Neural progenitor cell (in vitro differentiated cells): ENCODE measurements around the gene AFF3.

ENCODE experiments used
- EZH2 ChIP-seq: fragments of 200-600 bp; sonication (generic); IDR thresholded peaks from 2 replicates; pipeline ENCODE4 v1.6.1; 2017; ENCODE audit warnings: antibody characterized with exemption, mild to moderate bottlenecking, moderate library complexity
- EZH2phosphoT487 ChIP-seq: fragments of 200-600 bp; sonication (generic); IDR thresholded peaks from 2 replicates; pipeline ENCODE4 v1.6.1; 2017; ENCODE audit warnings: antibody characterized with exemption
- TF ChIP-seq, protein P1 (sequence below): fragments of 200-600 bp; sonication (generic); IDR thresholded peaks from 2 replicates; pipeline ENCODE4 v1.5.1; 2017; ENCODE audit warnings: antibody characterized with exemption, mild to moderate bottlenecking

DNA sequence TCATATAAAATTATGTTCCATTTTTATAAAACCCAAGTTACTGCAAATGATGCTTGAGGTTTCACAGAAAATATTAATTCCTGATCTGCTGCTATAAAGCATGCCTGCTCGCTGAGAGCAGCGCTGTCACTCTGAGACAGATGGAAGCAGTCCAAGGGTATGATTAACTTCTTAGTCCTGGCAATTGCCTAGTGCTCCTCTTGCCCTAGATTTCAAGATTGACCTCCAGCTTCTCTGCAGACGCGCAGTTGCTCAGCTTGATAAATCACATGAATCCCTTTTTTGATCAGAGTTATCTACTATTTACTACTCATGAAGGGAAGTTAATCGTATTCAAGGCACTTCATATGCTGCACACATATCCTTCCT is 498.0 kb downstream of the AFF3 start:
- TF ChIP-seq, protein P1, sequence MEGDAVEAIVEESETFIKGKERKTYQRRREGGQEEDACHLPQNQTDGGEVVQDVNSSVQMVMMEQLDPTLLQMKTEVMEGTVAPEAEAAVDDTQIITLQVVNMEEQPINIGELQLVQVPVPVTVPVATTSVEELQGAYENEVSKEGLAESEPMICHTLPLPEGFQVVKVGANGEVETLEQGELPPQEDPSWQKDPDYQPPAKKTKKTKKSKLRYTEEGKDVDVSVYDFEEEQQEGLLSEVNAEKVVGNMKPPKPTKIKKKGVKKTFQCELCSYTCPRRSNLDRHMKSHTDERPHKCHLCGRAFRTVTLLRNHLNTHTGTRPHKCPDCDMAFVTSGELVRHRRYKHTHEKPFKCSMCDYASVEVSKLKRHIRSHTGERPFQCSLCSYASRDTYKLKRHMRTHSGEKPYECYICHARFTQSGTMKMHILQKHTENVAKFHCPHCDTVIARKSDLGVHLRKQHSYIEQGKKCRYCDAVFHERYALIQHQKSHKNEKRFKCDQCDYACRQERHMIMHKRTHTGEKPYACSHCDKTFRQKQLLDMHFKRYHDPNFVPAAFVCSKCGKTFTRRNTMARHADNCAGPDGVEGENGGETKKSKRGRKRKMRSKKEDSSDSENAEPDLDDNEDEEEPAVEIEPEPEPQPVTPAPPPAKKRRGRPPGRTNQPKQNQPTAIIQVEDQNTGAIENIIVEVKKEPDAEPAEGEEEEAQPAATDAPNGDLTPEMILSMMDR, result no peak
- TF ChIP-seq EZH2phosphoT487 (no peak), EZH2 (no peak)
